GM23338 (cell line): ENCODE measurements around the gene MYO18B. TPM values are rescaled to one million over a fixed set of nuclear protein-coding genes. Genes with fewer than 3 reads are reported as not detected.

Source experiments
- ATAC-seq: fragments of 200-7000 bp; cut with Tn5 transposase; 3 replicates; pipeline ENCODE4 v1.9.1; 2020
- DNase-seq: peaks from one replicate; pipeline ENCODE4 v3.0.0-alpha.2; 2015; ENCODE audit warnings: low spot score
- H2AFZ ChIP-seq: fragments of 200-600 bp; sonication (generic); 2 replicates; pipeline ENCODE4 v1.8.0; 2016; ENCODE audit warnings: antibody characterized with exemption, mild to moderate bottlenecking, moderate library complexity
- H3F3A ChIP-seq: fragments of 200-600 bp; sonication (generic); replicated peaks from 2 replicates; pipeline ENCODE4 v1.8.0; 2017; ENCODE audit warnings: antibody characterized with exemption, mixed run types, low read depth
- H3K27ac ChIP-seq: fragments of 200-600 bp; sonication (generic); 2 replicates; pipeline ENCODE4 v1.6.1; 2016; ENCODE audit warnings: low read depth
- H3K27me3 ChIP-seq: fragments of 200-600 bp; sonication (generic); 2 replicates; pipeline ENCODE4 v1.8.0; 2016; ENCODE audit warnings: mild to moderate bottlenecking, mixed run types, moderate library complexity; ENCODE audit not compliant: insufficient read depth
- H3K36me3 ChIP-seq: fragments of 200-600 bp; sonication (generic); 2 replicates; pipeline ENCODE4 v1.8.0; 2016; ENCODE audit warnings: mild to moderate bottlenecking; ENCODE audit not compliant: insufficient read depth
- H3K4me1 ChIP-seq: fragments of 200-600 bp; sonication (generic); 2 replicates; pipeline ENCODE4 v1.8.0; 2016; ENCODE audit warnings: mild to moderate bottlenecking, moderate library complexity; ENCODE audit not compliant: insufficient read depth
- H3K4me2 ChIP-seq: fragments of 200-600 bp; sonication (generic); 2 replicates; pipeline ENCODE4 v1.7.1; 2017; ENCODE audit warnings: mixed run types
- H3K4me3 ChIP-seq: fragments of 200-600 bp; sonication (generic); 2 replicates; pipeline ENCODE4 v1.6.1; 2016; ENCODE audit warnings: mixed run types
- H3K79me2 ChIP-seq: fragments of 200-600 bp; sonication (generic); replicated peaks from 2 replicates; pipeline ENCODE4 v1.8.0; 2017; ENCODE audit warnings: mild to moderate bottlenecking; ENCODE audit not compliant: insufficient read depth
- H3K9me2 ChIP-seq: fragments of 200-600 bp; sonication (generic); 2 replicates; pipeline ENCODE4 v1.8.0; 2017; ENCODE audit not compliant: insufficient read depth
- H4K20me1 ChIP-seq: fragments of 200-600 bp; sonication (generic); replicated peaks from 2 replicates; pipeline ENCODE4 v1.8.0; 2017; ENCODE audit warnings: mild to moderate bottlenecking; ENCODE audit not compliant: insufficient read depth
- H3K27ac Mint-ChIP-seq: 2 replicates; pipeline ENCODE4 v1.8.0; 2020; ENCODE audit warnings: inconsistent platforms, mild to moderate bottlenecking, moderate library complexity, mixed read lengths
- H3K27me3 Mint-ChIP-seq: 3 replicates; pipeline ENCODE4 v1.8.0; 2022; ENCODE audit warnings: low read depth, mild to moderate bottlenecking, moderate library complexity, mixed read lengths, inconsistent platforms; ENCODE audit not compliant: insufficient read depth, poor library complexity
- H3K36me3 Mint-ChIP-seq: 3 replicates; pipeline ENCODE4 v1.8.0; 2021; ENCODE audit warnings: low read depth, mild to moderate bottlenecking, inconsistent platforms, moderate library complexity, mixed read lengths
- H3K4me1 Mint-ChIP-seq: 3 replicates; pipeline ENCODE4 v1.8.0; 2020; ENCODE audit warnings: mild to moderate bottlenecking, inconsistent platforms, mixed read lengths
- H3K4me3 Mint-ChIP-seq: 3 replicates; pipeline ENCODE4 v1.8.0; 2021; ENCODE audit warnings: moderate library complexity, mild to moderate bottlenecking, inconsistent platforms, mixed read lengths
- H3K9me3 Mint-ChIP-seq: 3 replicates; pipeline ENCODE4 v1.8.0; 2020; ENCODE audit warnings: moderate library complexity, mild to moderate bottlenecking, inconsistent platforms, mixed read lengths
- CREB1 ChIP-seq: fragments of 250-450 bp; sonication (Bioruptor Pico); IDR thresholded peaks from 2 replicates; pipeline ENCODE4 v1.5.0; 2020; ENCODE audit warnings: low read depth, mild to moderate bottlenecking, moderate library complexity
- EZH2 ChIP-seq: fragments of 200-600 bp; sonication (generic); IDR thresholded peaks from one replicate; pipeline ENCODE4 v1.8.0; 2017; ENCODE audit warnings: antibody characterized with exemption, mild to moderate bottlenecking, low read depth; ENCODE audit not compliant: unreplicated experiment
- EZH2phosphoT487 ChIP-seq: fragments of 200-600 bp; sonication (generic); IDR thresholded peaks from one replicate; pipeline ENCODE4 v1.8.1; 2018; ENCODE audit warnings: antibody characterized with exemption; ENCODE audit not compliant: unreplicated experiment
- JUNB ChIP-seq: IDR thresholded peaks from one replicate; pipeline ENCODE4 v1.6.1; 2016; ENCODE audit warnings: antibody characterized with exemption; ENCODE audit not compliant: unreplicated experiment
- NANOG ChIP-seq: IDR thresholded peaks from 2 replicates; pipeline ENCODE4 v1.6.1; 2016; ENCODE audit warnings: antibody characterized with exemption, borderline replicate concordance
- POLR2AphosphoS5 ChIP-seq: IDR thresholded peaks from 2 replicates; pipeline ENCODE4 v1.6.1; 2016; ENCODE audit warnings: antibody characterized with exemption, low read depth
- STAT1 ChIP-seq: IDR thresholded peaks from one replicate; pipeline ENCODE4 v1.6.1; 2016; ENCODE audit warnings: antibody characterized with exemption; ENCODE audit not compliant: unreplicated experiment
- ZNF114 ChIP-seq: fragments of 250-450 bp; sonication (Bioruptor Pico); IDR thresholded peaks from 2 replicates; pipeline ENCODE4 v1.5.0; 2020; ENCODE audit warnings: mild to moderate bottlenecking, moderate library complexity
- ZNF331 ChIP-seq: fragments of 250-450 bp; sonication (Bioruptor Pico); IDR thresholded peaks from 2 replicates; pipeline ENCODE4 v1.5.0; 2020; ENCODE audit warnings: low read depth, mild to moderate bottlenecking, moderate library complexity
- polyA plus RNA-seq: library from polyadenylated mRNA; unstranded; fragments of >200 nt; fragmentation: Nextera tagmentation; extraction: Ambion mirVana; gene quantifications from 2 replicates; pipeline ENCODE4 v1.2.1, GENCODE V29; 2016
- total RNA-seq: library from RNA; depleted of rRNA; stranded (reverse); fragments of >200 nt; shearing (Covaris generic); gene quantifications from 2 replicates; pipeline ENCODE4 v1.2.3, GENCODE V29; 2014
- TF ChIP-seq, protein P1 (sequence below), 2 experiments: fragments of 200-600 bp in 1 of 2; sonication (generic) in 1 of 2; conservative IDR thresholded peaks; 2 replicates each; pipeline versions ENCODE4 v1.5.1 to v1.6.1; 2016 to 2017; ENCODE audit warnings: antibody characterized with exemption in 2 of 2, low read depth in 2 of 2, mild to moderate bottlenecking in 2 of 2, moderate library complexity in 1 of 2
- TF ChIP-seq, protein P2 (sequence below): IDR thresholded peaks from one replicate; pipeline ENCODE4 v1.6.1; 2018; ENCODE audit warnings: antibody characterized with exemption; ENCODE audit not compliant: unreplicated experiment
- TF ChIP-seq, protein P3 (sequence below): IDR thresholded peaks from 2 replicates; pipeline ENCODE4 v1.6.1; 2016; ENCODE audit warnings: antibody characterized with exemption
- TF ChIP-seq, protein P4 (sequence below): fragments of 250-450 bp; sonication (Bioruptor Pico); IDR thresholded peaks from 2 replicates; pipeline ENCODE4 v1.5.0; 2020; ENCODE audit warnings: mild to moderate bottlenecking, moderate library complexity

Gene MYO18B
- total and polyA plus RNA-seq, 2 experiments from 2014 or later: 0.36 to 0.45 TPM

DNA sequence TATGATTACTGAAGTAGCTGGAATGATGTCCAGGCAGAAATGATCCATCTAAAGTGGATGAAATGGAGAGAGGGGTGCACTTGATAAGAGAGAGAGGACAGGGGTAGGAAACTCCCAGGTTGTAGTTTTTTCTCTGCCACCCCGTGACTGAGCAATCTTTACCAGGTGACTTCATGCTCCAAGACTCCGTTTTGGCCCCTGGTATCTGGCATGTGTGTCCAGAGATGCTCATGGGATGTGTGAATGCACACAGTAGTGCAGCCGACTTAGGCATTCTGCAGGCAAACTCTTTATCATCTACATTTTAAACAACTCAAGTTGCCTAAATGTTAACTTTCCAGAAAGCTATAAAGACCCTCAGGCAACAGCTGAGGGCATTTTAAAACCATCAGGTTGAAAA, 238.0 kb downstream of the MYO18B start:
- H3F3A ChIP-seq: no peaks in the 10 kb centered on the region
- Mint-ChIP-seq H3K4me3 (no peak overlapping the region), H3K27me3 (peaks cover 2% of the 10 kb centered on the region), H3K4me1 (no peaks in the 10 kb centered on the region), H3K27ac (no peak overlapping the region), H3K36me3 (no peaks in the 10 kb centered on the region), H3K9me3 (no peaks in the 10 kb centered on the region)
- no peak overlapping the region for H2AFZ ChIP-seq
- H3K27me3 ChIP-seq: no peaks in the 10 kb centered on the region
- H3K4me1 ChIP-seq: no peaks in the 10 kb centered on the region
- no peak for DNase-seq
- H3K4me3 ChIP-seq: no peak overlapping the region
- no peak for ATAC-seq
- TF ChIP-seq EZH2 (no peak), POLR2AphosphoS5 (no peak), CREB1 (no peak), JUNB (no peak), STAT1 (no peak), NANOG (no peak), EZH2phosphoT487 (no peak), ZNF331 (no peak), ZNF114 (CRISPR knock-in tag) (no peak)
- TF ChIP-seq, protein P1, sequence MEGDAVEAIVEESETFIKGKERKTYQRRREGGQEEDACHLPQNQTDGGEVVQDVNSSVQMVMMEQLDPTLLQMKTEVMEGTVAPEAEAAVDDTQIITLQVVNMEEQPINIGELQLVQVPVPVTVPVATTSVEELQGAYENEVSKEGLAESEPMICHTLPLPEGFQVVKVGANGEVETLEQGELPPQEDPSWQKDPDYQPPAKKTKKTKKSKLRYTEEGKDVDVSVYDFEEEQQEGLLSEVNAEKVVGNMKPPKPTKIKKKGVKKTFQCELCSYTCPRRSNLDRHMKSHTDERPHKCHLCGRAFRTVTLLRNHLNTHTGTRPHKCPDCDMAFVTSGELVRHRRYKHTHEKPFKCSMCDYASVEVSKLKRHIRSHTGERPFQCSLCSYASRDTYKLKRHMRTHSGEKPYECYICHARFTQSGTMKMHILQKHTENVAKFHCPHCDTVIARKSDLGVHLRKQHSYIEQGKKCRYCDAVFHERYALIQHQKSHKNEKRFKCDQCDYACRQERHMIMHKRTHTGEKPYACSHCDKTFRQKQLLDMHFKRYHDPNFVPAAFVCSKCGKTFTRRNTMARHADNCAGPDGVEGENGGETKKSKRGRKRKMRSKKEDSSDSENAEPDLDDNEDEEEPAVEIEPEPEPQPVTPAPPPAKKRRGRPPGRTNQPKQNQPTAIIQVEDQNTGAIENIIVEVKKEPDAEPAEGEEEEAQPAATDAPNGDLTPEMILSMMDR (conservative IDR thresholded peaks at IDR 0.05; ENCODE audit: low read depth in 2 of 2): no peak
- TF ChIP-seq, protein P2, sequence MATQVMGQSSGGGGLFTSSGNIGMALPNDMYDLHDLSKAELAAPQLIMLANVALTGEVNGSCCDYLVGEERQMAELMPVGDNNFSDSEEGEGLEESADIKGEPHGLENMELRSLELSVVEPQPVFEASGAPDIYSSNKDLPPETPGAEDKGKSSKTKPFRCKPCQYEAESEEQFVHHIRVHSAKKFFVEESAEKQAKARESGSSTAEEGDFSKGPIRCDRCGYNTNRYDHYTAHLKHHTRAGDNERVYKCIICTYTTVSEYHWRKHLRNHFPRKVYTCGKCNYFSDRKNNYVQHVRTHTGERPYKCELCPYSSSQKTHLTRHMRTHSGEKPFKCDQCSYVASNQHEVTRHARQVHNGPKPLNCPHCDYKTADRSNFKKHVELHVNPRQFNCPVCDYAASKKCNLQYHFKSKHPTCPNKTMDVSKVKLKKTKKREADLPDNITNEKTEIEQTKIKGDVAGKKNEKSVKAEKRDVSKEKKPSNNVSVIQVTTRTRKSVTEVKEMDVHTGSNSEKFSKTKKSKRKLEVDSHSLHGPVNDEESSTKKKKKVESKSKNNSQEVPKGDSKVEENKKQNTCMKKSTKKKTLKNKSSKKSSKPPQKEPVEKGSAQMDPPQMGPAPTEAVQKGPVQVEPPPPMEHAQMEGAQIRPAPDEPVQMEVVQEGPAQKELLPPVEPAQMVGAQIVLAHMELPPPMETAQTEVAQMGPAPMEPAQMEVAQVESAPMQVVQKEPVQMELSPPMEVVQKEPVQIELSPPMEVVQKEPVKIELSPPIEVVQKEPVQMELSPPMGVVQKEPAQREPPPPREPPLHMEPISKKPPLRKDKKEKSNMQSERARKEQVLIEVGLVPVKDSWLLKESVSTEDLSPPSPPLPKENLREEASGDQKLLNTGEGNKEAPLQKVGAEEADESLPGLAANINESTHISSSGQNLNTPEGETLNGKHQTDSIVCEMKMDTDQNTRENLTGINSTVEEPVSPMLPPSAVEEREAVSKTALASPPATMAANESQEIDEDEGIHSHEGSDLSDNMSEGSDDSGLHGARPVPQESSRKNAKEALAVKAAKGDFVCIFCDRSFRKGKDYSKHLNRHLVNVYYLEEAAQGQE: no peak
- TF ChIP-seq, protein P3, sequence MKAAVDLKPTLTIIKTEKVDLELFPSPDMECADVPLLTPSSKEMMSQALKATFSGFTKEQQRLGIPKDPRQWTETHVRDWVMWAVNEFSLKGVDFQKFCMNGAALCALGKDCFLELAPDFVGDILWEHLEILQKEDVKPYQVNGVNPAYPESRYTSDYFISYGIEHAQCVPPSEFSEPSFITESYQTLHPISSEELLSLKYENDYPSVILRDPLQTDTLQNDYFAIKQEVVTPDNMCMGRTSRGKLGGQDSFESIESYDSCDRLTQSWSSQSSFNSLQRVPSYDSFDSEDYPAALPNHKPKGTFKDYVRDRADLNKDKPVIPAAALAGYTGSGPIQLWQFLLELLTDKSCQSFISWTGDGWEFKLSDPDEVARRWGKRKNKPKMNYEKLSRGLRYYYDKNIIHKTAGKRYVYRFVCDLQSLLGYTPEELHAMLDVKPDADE: no peak
- TF ChIP-seq, protein P4, sequence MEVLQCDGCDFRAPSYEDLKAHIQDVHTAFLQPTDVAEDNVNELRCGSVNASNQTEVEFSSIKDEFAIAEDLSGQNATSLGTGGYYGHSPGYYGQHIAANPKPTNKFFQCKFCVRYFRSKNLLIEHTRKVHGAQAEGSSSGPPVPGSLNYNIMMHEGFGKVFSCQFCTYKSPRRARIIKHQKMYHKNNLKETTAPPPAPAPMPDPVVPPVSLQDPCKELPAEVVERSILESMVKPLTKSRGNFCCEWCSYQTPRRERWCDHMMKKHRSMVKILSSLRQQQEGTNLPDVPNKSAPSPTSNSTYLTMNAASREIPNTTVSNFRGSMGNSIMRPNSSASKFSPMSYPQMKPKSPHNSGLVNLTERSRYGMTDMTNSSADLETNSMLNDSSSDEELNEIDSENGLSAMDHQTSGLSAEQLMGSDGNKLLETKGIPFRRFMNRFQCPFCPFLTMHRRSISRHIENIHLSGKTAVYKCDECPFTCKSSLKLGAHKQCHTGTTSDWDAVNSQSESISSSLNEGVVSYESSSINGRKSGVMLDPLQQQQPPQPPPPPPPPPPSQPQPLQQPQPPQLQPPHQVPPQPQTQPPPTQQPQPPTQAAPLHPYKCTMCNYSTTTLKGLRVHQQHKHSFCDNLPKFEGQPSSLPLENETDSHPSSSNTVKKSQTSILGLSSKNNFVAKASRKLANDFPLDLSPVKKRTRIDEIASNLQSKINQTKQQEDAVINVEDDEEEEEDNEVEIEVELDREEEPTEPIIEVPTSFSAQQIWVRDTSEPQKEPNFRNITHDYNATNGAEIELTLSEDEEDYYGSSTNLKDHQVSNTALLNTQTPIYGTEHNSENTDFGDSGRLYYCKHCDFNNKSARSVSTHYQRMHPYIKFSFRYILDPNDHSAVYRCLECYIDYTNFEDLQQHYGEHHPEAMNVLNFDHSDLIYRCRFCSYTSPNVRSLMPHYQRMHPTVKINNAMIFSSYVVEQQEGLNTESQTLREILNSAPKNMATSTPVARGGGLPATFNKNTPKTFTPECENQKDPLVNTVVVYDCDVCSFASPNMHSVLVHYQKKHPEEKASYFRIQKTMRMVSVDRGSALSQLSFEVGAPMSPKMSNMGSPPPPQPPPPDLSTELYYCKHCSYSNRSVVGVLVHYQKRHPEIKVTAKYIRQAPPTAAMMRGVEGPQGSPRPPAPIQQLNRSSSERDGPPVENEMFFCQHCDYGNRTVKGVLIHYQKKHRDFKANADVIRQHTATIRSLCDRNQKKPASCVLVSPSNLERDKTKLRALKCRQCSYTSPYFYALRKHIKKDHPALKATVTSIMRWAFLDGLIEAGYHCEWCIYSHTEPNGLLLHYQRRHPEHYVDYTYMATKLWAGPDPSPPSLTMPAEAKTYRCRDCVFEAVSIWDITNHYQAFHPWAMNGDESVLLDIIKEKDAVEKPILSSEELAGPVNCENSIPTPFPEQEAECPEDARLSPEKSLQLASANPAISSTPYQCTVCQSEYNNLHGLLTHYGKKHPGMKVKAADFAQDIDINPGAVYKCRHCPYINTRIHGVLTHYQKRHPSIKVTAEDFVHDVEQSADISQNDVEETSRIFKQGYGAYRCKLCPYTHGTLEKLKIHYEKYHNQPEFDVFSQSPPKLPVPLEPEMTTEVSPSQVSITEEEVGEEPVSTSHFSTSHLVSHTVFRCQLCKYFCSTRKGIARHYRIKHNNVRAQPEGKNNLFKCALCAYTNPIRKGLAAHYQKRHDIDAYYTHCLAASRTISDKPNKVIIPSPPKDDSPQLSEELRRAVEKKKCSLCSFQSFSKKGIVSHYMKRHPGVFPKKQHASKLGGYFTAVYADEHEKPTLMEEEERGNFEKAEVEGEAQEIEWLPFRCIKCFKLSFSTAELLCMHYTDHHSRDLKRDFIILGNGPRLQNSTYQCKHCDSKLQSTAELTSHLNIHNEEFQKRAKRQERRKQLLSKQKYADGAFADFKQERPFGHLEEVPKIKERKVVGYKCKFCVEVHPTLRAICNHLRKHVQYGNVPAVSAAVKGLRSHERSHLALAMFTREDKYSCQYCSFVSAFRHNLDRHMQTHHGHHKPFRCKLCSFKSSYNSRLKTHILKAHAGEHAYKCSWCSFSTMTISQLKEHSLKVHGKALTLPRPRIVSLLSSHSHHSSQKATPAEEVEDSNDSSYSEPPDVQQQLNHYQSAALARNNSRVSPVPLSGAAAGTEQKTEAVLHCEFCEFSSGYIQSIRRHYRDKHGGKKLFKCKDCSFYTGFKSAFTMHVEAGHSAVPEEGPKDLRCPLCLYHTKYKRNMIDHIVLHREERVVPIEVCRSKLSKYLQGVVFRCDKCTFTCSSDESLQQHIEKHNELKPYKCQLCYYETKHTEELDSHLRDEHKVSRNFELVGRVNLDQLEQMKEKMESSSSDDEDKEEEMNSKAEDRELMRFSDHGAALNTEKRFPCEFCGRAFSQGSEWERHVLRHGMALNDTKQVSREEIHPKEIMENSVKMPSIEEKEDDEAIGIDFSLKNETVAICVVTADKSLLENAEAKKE (CRISPR knock-in tag): no peak
- no peaks in the 10 kb centered on the region for H3K36me3 ChIP-seq
- H3K79me2 ChIP-seq: no peaks in the 10 kb centered on the region
- H3K9me2 ChIP-seq: peaks cover 8% of the 10 kb centered on the region; the same call in 1 of the 2 replicates
- no peaks in the 10 kb centered on the region for H4K20me1 ChIP-seq
- H3K27ac ChIP-seq: no peak overlapping the region
- H3K4me2 ChIP-seq: no peak overlapping the region
